K562 (cell line): Measurements from ENCODE around the gene RGS9BP. TPM values are rescaled to one million over a fixed set of nuclear protein-coding genes. Genes with fewer than 3 reads are reported as not detected.
"Not testable (repeated sequence)": the region's sequence is repeated elsewhere in the genome, so short reads cannot be mapped to it uniquely, and the experiment has no call there.

Experiments used
- ATAC-seq: fragments of 200-7000 bp; cut with Tn5 transposase; 3 replicates; pipeline ENCODE4 v1.9.1; 2020; ENCODE audit warnings: moderate library complexity
- BruUV-seq: library from RNA; stranded (reverse); fragments of 400-500 nt; replicated peaks from 2 replicates; lab custom pipeline; 2021; lab: Mats Ljungman, UMichigan
- CTCF ChIA-PET: fragments of 300-600 bp; formaldehyde crosslinking; extraction: SDS; loops from one replicate; lab custom pipeline; 2021; ENCODE audit warnings: low intra/inter-chr PET ratio; lab: Yijun Ruan, JAX
- POLR2A ChIA-PET: fragments of 300-600, 350-650 bp; sonication (Branson Sonifier 250); formaldehyde crosslinking; extraction: SDS; loops from one replicate; lab custom pipeline; 2021; ENCODE audit warnings: antibody characterized with exemption, inconsistent platforms; lab: Yijun Ruan, JAX
- DNase-seq, 4 experiments: peaks; one replicate each; pipeline versions ENCODE4 v3.0.0 to v3.0.0-alpha.2; 2011 to 2018; ENCODE audit warnings: low spot score in 3 of 4, mixed read lengths in 3 of 4; ENCODE audit errors: extremely low read depth in 1 of 4
- FAIRE-seq: peaks from 2 replicates; lab custom pipeline; 2011; peaks lifted over from hg19 to GRCh38; lab: Jason Lieb, UNC
- H2AFZ ChIP-seq: 2 replicates; pipeline ENCODE4 v1.6.0; 2011; ENCODE audit warnings: low read depth, low read length, control low read depth, inconsistent platforms
- H3K27ac ChIP-seq: fragments of 200-600 bp; 3 replicates; pipeline ENCODE4 v1.8.0; 2011; ENCODE audit warnings: low read depth, mild to moderate bottlenecking, control low read depth, inconsistent platforms, low read length, moderate library complexity, mixed read lengths; ENCODE audit errors: extremely low read depth
- H3K27me3 ChIP-seq, 2 experiments: fragments of 300-600 bp in 1 of 2; 2 replicates in 1 of 2; 3 replicates in 1 of 2; pipeline versions ENCODE4 v1.6.0 to v1.8.0; 2011; ENCODE audit warnings: inconsistent platforms in 2 of 2, low read length in 2 of 2, mild to moderate bottlenecking in 1 of 2, mixed read lengths in 1 of 2, moderate library complexity in 1 of 2; ENCODE audit not compliant: control insufficient read depth in 2 of 2, insufficient read depth in 2 of 2
- H3K36me3 ChIP-seq: fragments of 300-600 bp; 3 replicates; pipeline ENCODE4 v1.8.0; 2011; ENCODE audit warnings: mild to moderate bottlenecking, low read length, inconsistent platforms; ENCODE audit not compliant: control insufficient read depth, insufficient read depth
- H3K4me1 ChIP-seq, 2 experiments: fragments of 200-600 bp in 1 of 2; replicated peaks in 1 of 2; 2 replicates in 1 of 2; 3 replicates in 1 of 2; pipeline versions ENCODE4 v1.5.1 to v1.8.0; 2011; ENCODE audit warnings: inconsistent platforms in 2 of 2, low read length in 2 of 2, mild to moderate bottlenecking in 1 of 2, mixed read lengths in 1 of 2, moderate library complexity in 1 of 2; ENCODE audit not compliant: control insufficient read depth in 2 of 2, insufficient read depth in 2 of 2
- H3K4me2 ChIP-seq: 2 replicates; pipeline ENCODE4 v1.6.1; 2011; ENCODE audit warnings: low read length, control low read depth, inconsistent platforms, mixed read lengths; ENCODE audit not compliant: insufficient read depth
- H3K4me3 ChIP-seq: fragments of 200-600 bp; sonication (generic), shearing (Covaris generic); 2 replicates; pipeline ENCODE4 v1.5.1; 2016; ENCODE audit warnings: control low read depth, inconsistent platforms
- H3K79me2 ChIP-seq: fragments of 200-600 bp; 3 replicates; pipeline ENCODE4 v1.8.0; 2011; ENCODE audit warnings: low read length, inconsistent platforms; ENCODE audit not compliant: control insufficient read depth, insufficient read depth
- H3K9ac ChIP-seq, 2 experiments: 2 replicates each; pipeline versions ENCODE4 v1.6.0 to v1.6.1; 2011; ENCODE audit warnings: low read depth in 2 of 2, low read length in 2 of 2, control low read depth in 1 of 2, inconsistent platforms in 1 of 2, mild to moderate bottlenecking in 1 of 2, mixed read lengths in 1 of 2; ENCODE audit not compliant: insufficient read depth in 1 of 2
- H3K9me1 ChIP-seq: one replicate; pipeline ENCODE4 v1.6.0; 2011; ENCODE audit warnings: inconsistent platforms, mild to moderate bottlenecking, low read length, moderate library complexity; ENCODE audit not compliant: control insufficient read depth, insufficient read depth
- H3K9me3 ChIP-seq: replicated peaks from 2 replicates; pipeline ENCODE4 v1.5.1; 2011; ENCODE audit warnings: low read depth, low read length, inconsistent platforms; ENCODE audit not compliant: control insufficient read depth, insufficient read depth
- H4K20me1 ChIP-seq: replicated peaks from 2 replicates; pipeline ENCODE4 v1.6.1; 2011; ENCODE audit warnings: low read length, inconsistent platforms, mixed read lengths; ENCODE audit not compliant: control insufficient read depth, insufficient read depth
- ASH1L ChIP-seq: fragments of 450-650 bp; IDR thresholded peaks from 2 replicates; pipeline ENCODE4 v1.6.1; 2018; ENCODE audit warnings: borderline replicate concordance, mild to moderate bottlenecking, low read depth; ENCODE audit not compliant: partially characterized antibody
- C11orf30 ChIP-seq: fragments of 450-650 bp; IDR thresholded peaks from 2 replicates; pipeline ENCODE4 v1.6.1; 2016; ENCODE audit warnings: low read depth, mild to moderate bottlenecking
- CC2D1A ChIP-seq: fragments of 450-650 bp; IDR thresholded peaks from 2 replicates; pipeline ENCODE4 v1.6.1; 2017; ENCODE audit warnings: mild to moderate bottlenecking
- ETV5 ChIP-seq: sonication (generic); formaldehyde crosslinking; IDR thresholded peaks from 2 replicates; pipeline ENCODE4 v1.4.0; 2020; ENCODE audit warnings: low read depth, mild to moderate bottlenecking, missing genetic modification reagents
- MEIS2 ChIP-seq: fragments of 450-650 bp; IDR thresholded peaks from 2 replicates; pipeline ENCODE4 v1.6.1; 2014; ENCODE audit warnings: mild to moderate bottlenecking; ENCODE audit not compliant: partially characterized antibody
- MLLT1 ChIP-seq, 2 experiments: fragments of 450-650 bp; IDR thresholded peaks; 2 replicates each; pipeline ENCODE4 v1.6.1; 2016
- MYC ChIP-seq, 2 experiments: fragments of 250-450 bp in 1 of 2; sonication (Bioruptor Pico) in 1 of 2; IDR thresholded peaks; 2 replicates each; pipeline versions ENCODE4 v1.5.1 to v1.6.1; 2012 to 2021; ENCODE audit warnings: low read depth in 2 of 2, borderline replicate concordance in 1 of 2, improper control_type of control experiment in 1 of 2, low read length in 1 of 2, mild to moderate bottlenecking in 1 of 2, moderate library complexity in 1 of 2
- NRF1 ChIP-seq, 2 experiments: fragments of 450-650 bp; IDR thresholded peaks in 1 of 2; conservative IDR thresholded peaks in 1 of 2; 2 replicates each; pipeline ENCODE4 v1.6.1; 2014; ENCODE audit warnings: mild to moderate bottlenecking in 2 of 2
- POLR2A ChIP-seq: fragments of 450-650 bp; conservative IDR thresholded peaks from 2 replicates; pipeline ENCODE4 v1.6.1; 2016
- POLR2B ChIP-seq: fragments of 450-650 bp; IDR thresholded peaks from 2 replicates; pipeline ENCODE4 v1.6.1; 2018; ENCODE audit warnings: low read depth; ENCODE audit not compliant: partially characterized antibody
- POLR2H ChIP-seq: IDR thresholded peaks from 2 replicates; pipeline ENCODE4 v1.6.1; 2016; ENCODE audit warnings: missing genetic modification characterization, low read depth, mild to moderate bottlenecking, control low read depth, missing compliant biosample characterization, moderate library complexity
- RCOR1 ChIP-seq, 2 experiments: IDR thresholded peaks; 2 replicates each; pipeline ENCODE4 v1.6.1; 2012; ENCODE audit warnings: low read depth in 2 of 2, low read length in 2 of 2, borderline replicate concordance in 1 of 2, improper control_type of control experiment in 1 of 2
- SOX6 ChIP-seq: fragments of 450-650 bp; IDR thresholded peaks from 2 replicates; pipeline ENCODE4 v1.6.1; 2014; ENCODE audit warnings: mild to moderate bottlenecking
- SP1 ChIP-seq: sonication (generic); formaldehyde crosslinking; IDR thresholded peaks from 2 replicates; pipeline ENCODE4 v1.8.1; 2022; ENCODE audit warnings: mild to moderate bottlenecking, missing genetic modification reagents
- TOE1 ChIP-seq, 2 experiments: fragments of 450-650 bp in 1 of 2; sonication (generic) in 1 of 2; formaldehyde crosslinking in 1 of 2; IDR thresholded peaks; 2 replicates each; pipeline versions ENCODE4 v1.7.1 to v1.8.0; 2016 to 2022; ENCODE audit warnings: borderline replicate concordance in 2 of 2, mild to moderate bottlenecking in 2 of 2, antibody characterized with exemption in 1 of 2, inconsistent platforms in 1 of 2, low read depth in 1 of 2, missing genetic modification reagents in 1 of 2, moderate library complexity in 1 of 2
- ZFP36 ChIP-seq: fragments of 150-350 bp; IDR thresholded peaks from 2 replicates; pipeline ENCODE4 v1.6.1; 2018; ENCODE audit warnings: low read length, low read depth; ENCODE audit not compliant: partially characterized antibody
- ZNF316 ChIP-seq: fragments of 450-650 bp; IDR thresholded peaks from 2 replicates; pipeline ENCODE4 v1.6.1; 2016
- WGBS: fragments of 100-300 bp; shearing (Covaris generic); methylation state at CpG from one replicate; pipeline ENCODE4 v1.1.6; 2016; ENCODE audit warnings: low coverage, mixed read lengths; ENCODE audit not compliant: insufficient coverage; ENCODE audit errors: missing lambda C conversion rate; 5-methylcytosine and 5-hydroxymethylcytosine counted together
- in situ Hi-C: fragments of 300-500 bp; cut with MboI; formaldehyde crosslinking; loops from 4 replicates; pipeline ENCODE4 v1.15.0; 2018; ENCODE audit warnings: inconsistent platforms, mixed read lengths
- intact Hi-C: fragments of 100-400 bp; cut with micrococcal nuclease; formaldehyde crosslinking; loops from 2 replicates; pipeline ENCODE4 v1.14.2; 2022
- polyA plus RNA-seq, 8 experiments: library from polyadenylated mRNA; depleted of rRNA in 4 of 8; stranded (reverse) in 5 of 8; unstranded in 3 of 8; fragments of >200 nt; fragmentation: Nextera tagmentation in 2 of 8; fragmentation: Illumina TruSeq in 1 of 8; extraction: Ambion mirVana in 2 of 8; extraction: Trizol in 1 of 8; gene quantifications; 2 replicates each; pipeline versions ENCODE4 v1.2.1 to v1.2.3, GENCODE V29; 2011 to 2014; ENCODE audit warnings: inconsistent platforms in 1 of 8, missing spikeins in 1 of 8
- total RNA-seq, 7 experiments: library from RNA; depleted of rRNA in 6 of 7; stranded (reverse); fragments of >200 nt in 6 of 7; fragmentation: Illumina TruSeq in 2 of 7; extraction: Trizol in 2 of 7; gene quantifications; 2 replicates each; pipeline versions ENCODE4 v1.2.1 to v1.2.3, GENCODE V29; 2011 to 2021; ENCODE audit warnings: low replicate concordance in 1 of 7
- TF ChIP-seq, protein P1 (sequence below): sonication (generic); formaldehyde crosslinking; IDR thresholded peaks from 2 replicates; pipeline ENCODE4 v1.8.0; 2022; ENCODE audit warnings: mild to moderate bottlenecking, missing genetic modification reagents

Gene RGS9BP
- total and polyA plus RNA-seq, 9 of the 15 experiments (the other 6 are each of a cell fraction or from before 2014, with no cell fraction given), result 0.03 to 1.3 (median 0.49) TPM

GRCh38 chr19:32693151-32694108, 17.8 kb downstream of the RGS9BP start:
- peak overlapping the region; percentile 86 for H3K27ac ChIP-seq
- in situ Hi-C loops; H3K9me1 ChIP-seq; FAIRE-seq; H2AFZ ChIP-seq; H3K27me3 ChIP-seq; H4K20me1 ChIP-seq; CTCF ChIA-PET; TF ChIP-seq MYC, TOE1 (CRISPR knock-in tag; IDR thresholded peaks at IDR 0.05; ENCODE audit: borderline replicate concordance, low read depth): not testable (repeated sequence)
- POLR2A ChIA-PET, result interaction anchor here (0.6 to 1.9 kb wide), 8 partner anchors 15 to 94 kb away, joined by 3 to 6 read pairs (median 4); partner anchors contain the start of genes ANKRD27 and RGS9BP
- H3K9me3 ChIP-seq, result peaks cover 23% of the 10 kb centered on the region
- H3K9ac ChIP-seq, result peak overlapping the region; percentile 89 to 100; a peak in 3 of 4 replicates
- peaks cover 9 to 22% of the 10 kb centered on the region in 2 experiments; a peak in 4 of 5 replicates for H3K4me1 ChIP-seq
- H3K4me3 ChIP-seq, result peak overlapping the region; percentile 73
- H3K4me2 ChIP-seq, result peak overlapping the region; percentile 96
- peak in 1 of 4 experiments; percentile 81 for DNase-seq
- peaks cover 44% of the 10 kb centered on the region for H3K36me3 ChIP-seq
- peak; percentile 52 for ATAC-seq
- peaks cover 85% of the 10 kb centered on the region for H3K79me2 ChIP-seq
- 58% methylated on average over 20 of the region's 20 CpGs for WGBS
- TSS peak; percentile 94 for BruUV-seq
- intact Hi-C loops, result loop anchor here (10.0 kb wide), 1 partner anchor 281 kb away; the partner anchor contains the start of genes CEP89 and FAAP24
- TF ChIP-seq SOX6, result 0 out of 2 replicates have a peak, but pooled peaks have one; percentile 28
- TF ChIP-seq ETV5 (CRISPR knock-in tag), result peak; percentile 68; the same call in 1 of the 2 replicates
- TF ChIP-seq MYC (IDR thresholded peaks at IDR 0.05; ENCODE audit: low read depth, low read length), result peak; percentile 50; the same call in 1 of the 2 replicates
- TF ChIP-seq, protein P1, sequence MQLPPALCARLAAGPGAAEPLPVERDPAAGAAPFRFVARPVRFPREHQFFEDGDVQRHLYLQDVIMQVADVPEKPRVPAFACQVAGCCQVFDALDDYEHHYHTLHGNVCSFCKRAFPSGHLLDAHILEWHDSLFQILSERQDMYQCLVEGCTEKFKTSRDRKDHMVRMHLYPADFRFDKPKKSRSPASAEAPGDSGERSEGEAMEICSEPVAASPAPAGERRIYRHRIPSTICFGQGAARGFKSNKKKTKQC (CRISPR knock-in tag), result 0 out of 2 replicates have a peak, but pooled peaks have one; percentile 30
- peak; percentile 77; the same call in 1 of the 2 replicates for TF ChIP-seq SP1
- peak; percentile 57; the same call in 1 of the 2 replicates for TF ChIP-seq C11orf30
- peak; percentile 85 for TF ChIP-seq ZNF316
- TF ChIP-seq TOE1 (IDR thresholded peaks at IDR 0.05; ENCODE audit: borderline replicate concordance), result 0 out of 2 replicates have a peak, but pooled peaks have one; percentile 19
- peak; percentile 53 for TF ChIP-seq MEIS2
- peak; percentile 89 for TF ChIP-seq POLR2B
- TF ChIP-seq CC2D1A, result peak; percentile 95
- peak in 1 of 2 experiments; percentile 33; a peak in 2 of 4 replicates for TF ChIP-seq NRF1 (conservative IDR thresholded peaks at IDR 0.05 in 1 of 2, IDR thresholded peaks at IDR 0.05 in 1 of 2)
- TF ChIP-seq MLLT1 (IDR thresholded peaks at IDR 0.05), result peak; percentile 59 to 83; a peak in 3 of 4 replicates
- peak; percentile 91 for TF ChIP-seq ASH1L
- TF ChIP-seq POLR2H (tag), result peak; percentile 95
- TF ChIP-seq RCOR1 (IDR thresholded peaks at IDR 0.05; ENCODE audit: borderline replicate concordance in 1 of 2, low read depth in 2 of 2, low read length in 2 of 2), result 0 out of 4 replicates have a peak, but pooled peaks of 1 of the 2 experiments have one; percentile 27
- peak; percentile 49 for TF ChIP-seq ZFP36
- TF ChIP-seq POLR2A, result peak; percentile 97
